Measurements from ENCODE around the gene EIF4E1B. TPM values are rescaled to one million over a fixed set of nuclear protein-coding genes. Genes with fewer than 3 reads are reported as not detected.

The EIF4E1B gene
- total RNA-seq, 1 experiment from 2014 or later = not detected

DNA sequence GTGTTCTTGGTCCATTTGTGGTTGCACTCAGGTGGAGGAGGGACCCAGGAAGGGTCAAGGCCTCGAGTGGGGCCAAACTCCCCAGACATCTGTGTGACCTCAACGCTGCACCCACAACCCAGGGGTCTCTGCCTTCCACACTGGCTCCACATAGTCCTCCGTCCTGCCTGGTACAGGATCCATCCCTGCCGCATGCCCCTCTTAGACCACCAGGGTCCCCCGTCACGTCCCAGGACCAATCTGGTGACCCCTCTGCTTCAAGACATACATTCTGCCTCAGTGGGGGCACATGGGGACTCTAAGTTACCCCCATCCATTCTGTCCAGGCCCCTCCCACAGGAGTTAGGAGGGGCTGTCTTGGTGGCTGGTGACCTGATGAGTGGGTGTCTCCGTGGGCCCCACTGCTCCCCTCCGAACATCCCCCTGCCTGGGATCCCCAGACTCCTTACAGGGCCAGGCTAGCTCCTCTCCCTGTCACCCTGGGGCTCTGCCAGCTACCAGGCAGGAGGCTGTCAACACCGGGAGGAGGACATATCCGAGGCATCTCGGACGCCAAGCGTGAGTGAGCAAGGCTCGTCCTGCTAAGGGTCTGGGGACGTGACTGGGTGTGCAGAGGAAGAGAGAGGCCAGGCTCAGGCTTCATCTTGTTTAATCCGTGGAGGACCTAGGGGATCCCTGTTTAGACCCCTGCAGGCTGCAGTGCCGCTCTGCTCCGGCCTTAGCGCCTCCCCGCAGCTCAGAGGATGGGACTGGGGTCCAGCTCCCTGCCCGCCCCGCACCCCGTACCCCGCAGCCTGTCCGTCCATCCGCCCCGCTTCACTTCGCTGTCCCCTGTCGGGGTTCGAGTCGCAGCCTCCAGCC is 49.1 kb downstream of the EIF4E1B start:
- CTCF ChIA-PET = no interaction called here
- Histone ChIP-seq H3K27ac (ENCODE audit: low read depth, low read length, poor library complexity, severe bottlenecking) (no peak overlapping the region), H3K36me3 (ENCODE audit: insufficient read depth, low read length, poor library complexity, severe bottlenecking) (no peaks in the 10 kb centered on the region), H3K9me3 (ENCODE audit: low read depth, low read length, poor library complexity, severe bottlenecking) (no peaks in the 10 kb centered on the region), H3K4me1 (ENCODE audit: insufficient read depth, low read length, poor library complexity, severe bottlenecking) (peaks cover 15% of the 10 kb centered on the region), H3K27me3 (replicated peaks; ENCODE audit: insufficient read depth, low read depth, low read length, poor library complexity) (no peaks in the 10 kb centered on the region), H3K4me3 (ENCODE audit: low read depth, low read length, poor library complexity, severe bottlenecking) (no peak overlapping the region)
- POLR2A ChIA-PET (ENCODE audit: low non-redundant PET) = no interaction called here
- DNase-seq (ENCODE audit: low spot score) = no peak
- no TSS peak for BruUV-seq (replicated peaks)
- TF ChIP-seq, protein P1, sequence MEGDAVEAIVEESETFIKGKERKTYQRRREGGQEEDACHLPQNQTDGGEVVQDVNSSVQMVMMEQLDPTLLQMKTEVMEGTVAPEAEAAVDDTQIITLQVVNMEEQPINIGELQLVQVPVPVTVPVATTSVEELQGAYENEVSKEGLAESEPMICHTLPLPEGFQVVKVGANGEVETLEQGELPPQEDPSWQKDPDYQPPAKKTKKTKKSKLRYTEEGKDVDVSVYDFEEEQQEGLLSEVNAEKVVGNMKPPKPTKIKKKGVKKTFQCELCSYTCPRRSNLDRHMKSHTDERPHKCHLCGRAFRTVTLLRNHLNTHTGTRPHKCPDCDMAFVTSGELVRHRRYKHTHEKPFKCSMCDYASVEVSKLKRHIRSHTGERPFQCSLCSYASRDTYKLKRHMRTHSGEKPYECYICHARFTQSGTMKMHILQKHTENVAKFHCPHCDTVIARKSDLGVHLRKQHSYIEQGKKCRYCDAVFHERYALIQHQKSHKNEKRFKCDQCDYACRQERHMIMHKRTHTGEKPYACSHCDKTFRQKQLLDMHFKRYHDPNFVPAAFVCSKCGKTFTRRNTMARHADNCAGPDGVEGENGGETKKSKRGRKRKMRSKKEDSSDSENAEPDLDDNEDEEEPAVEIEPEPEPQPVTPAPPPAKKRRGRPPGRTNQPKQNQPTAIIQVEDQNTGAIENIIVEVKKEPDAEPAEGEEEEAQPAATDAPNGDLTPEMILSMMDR (conservative IDR thresholded peaks at IDR 0.05; ENCODE audit: low read depth, low read length) = no peak
- no peak for TF ChIP-seq EZH2 (IDR thresholded peaks at IDR 0.05; ENCODE audit: borderline replicate concordance, low read depth, low read length, poor library complexity, severe bottlenecking)
- intact Hi-C loops (cut with micrococcal nuclease; ENCODE audit: unreplicated experiment) = no loop called here

DNA sequence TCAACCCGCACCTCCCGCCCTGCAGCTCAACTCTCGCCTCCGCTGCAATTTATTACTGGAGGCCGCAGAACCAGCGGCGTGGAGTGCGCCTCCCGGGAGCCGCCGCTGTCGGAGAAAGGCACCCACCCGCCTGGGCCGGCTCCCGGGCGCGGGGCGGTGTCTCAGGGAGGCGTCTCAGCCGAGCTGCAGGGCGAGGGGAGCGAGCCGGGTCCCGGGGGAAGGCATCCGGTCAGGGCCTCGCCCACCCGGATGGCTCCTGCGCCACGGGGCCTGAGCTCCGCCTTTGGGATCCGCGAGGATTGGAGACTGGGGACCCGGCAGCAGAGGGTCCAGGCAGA is 49.7 kb downstream of the EIF4E1B start:
- intact Hi-C loops (cut with micrococcal nuclease; ENCODE audit: unreplicated experiment) = no loop called here
- TF ChIP-seq EZH2 (IDR thresholded peaks at IDR 0.05; ENCODE audit: borderline replicate concordance, low read depth, low read length, poor library complexity, severe bottlenecking) = no peak
- TF ChIP-seq, protein P1 (conservative IDR thresholded peaks at IDR 0.05; ENCODE audit: low read depth, low read length) = no peak
- Histone ChIP-seq H3K27me3 (replicated peaks; ENCODE audit: insufficient read depth, low read depth, low read length, poor library complexity) (no peaks in the 10 kb centered on the region), H3K27ac (ENCODE audit: low read depth, low read length, poor library complexity, severe bottlenecking) (no peak overlapping the region), H3K9me3 (ENCODE audit: low read depth, low read length, poor library complexity, severe bottlenecking) (no peaks in the 10 kb centered on the region), H3K36me3 (ENCODE audit: insufficient read depth, low read length, poor library complexity, severe bottlenecking) (no peaks in the 10 kb centered on the region), H3K4me1 (ENCODE audit: insufficient read depth, low read length, poor library complexity, severe bottlenecking) (peaks cover 15% of the 10 kb centered on the region), H3K4me3 (ENCODE audit: low read depth, low read length, poor library complexity, severe bottlenecking) (no peak overlapping the region)
- BruUV-seq (replicated peaks) = no TSS peak
- no peak for DNase-seq (ENCODE audit: low spot score)
- POLR2A ChIA-PET (ENCODE audit: low non-redundant PET) = no interaction called here
- CTCF ChIA-PET = no interaction called here

DNA sequence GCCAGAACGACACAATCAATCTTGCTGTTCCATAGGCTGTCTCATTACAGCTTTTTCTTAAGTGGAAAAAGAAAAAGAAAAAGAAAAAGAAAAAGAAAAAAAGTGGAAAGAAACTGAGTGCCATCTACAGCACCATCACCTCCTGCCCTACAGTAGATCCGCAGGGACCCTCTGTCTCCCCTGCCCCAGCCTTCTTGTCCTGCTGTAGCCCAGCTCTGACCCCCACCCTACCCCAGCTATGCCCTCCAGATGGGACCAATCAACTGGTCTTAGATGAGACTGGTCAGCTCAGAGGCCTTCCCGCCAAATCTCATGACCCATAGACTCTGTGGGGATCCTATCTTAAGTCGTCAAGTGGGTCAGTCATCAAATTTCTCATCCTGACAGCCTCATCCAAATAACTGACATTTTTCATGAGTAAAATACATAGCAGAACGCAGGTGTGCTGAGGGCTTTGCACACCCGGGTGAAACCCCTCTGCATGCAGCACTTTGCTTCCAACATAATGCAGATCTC is 51.6 kb downstream of the EIF4E1B start:
- POLR2A ChIA-PET (ENCODE audit: low non-redundant PET) = no interaction called here
- Histone ChIP-seq H3K4me1 (ENCODE audit: insufficient read depth, low read length, poor library complexity, severe bottlenecking) (peaks cover under 1% of the 10 kb centered on the region), H3K36me3 (ENCODE audit: insufficient read depth, low read length, poor library complexity, severe bottlenecking) (no peaks in the 10 kb centered on the region), H3K27ac (ENCODE audit: low read depth, low read length, poor library complexity, severe bottlenecking) (no peak overlapping the region), H3K4me3 (ENCODE audit: low read depth, low read length, poor library complexity, severe bottlenecking) (no peak overlapping the region), H3K9me3 (ENCODE audit: low read depth, low read length, poor library complexity, severe bottlenecking) (no peaks in the 10 kb centered on the region), H3K27me3 (replicated peaks; ENCODE audit: insufficient read depth, low read depth, low read length, poor library complexity) (no peaks in the 10 kb centered on the region)
- DNase-seq (ENCODE audit: low spot score) = no peak
- CTCF ChIA-PET = no interaction called here
- no TSS peak for BruUV-seq (replicated peaks)
- TF ChIP-seq, protein P1 (conservative IDR thresholded peaks at IDR 0.05; ENCODE audit: low read depth, low read length) = no peak
- TF ChIP-seq EZH2 (IDR thresholded peaks at IDR 0.05; ENCODE audit: borderline replicate concordance, low read depth, low read length, poor library complexity, severe bottlenecking) = no peak
- intact Hi-C loops (cut with micrococcal nuclease; ENCODE audit: unreplicated experiment) = no loop called here
